Transverse colon (tissue), 4 donors: ENCODE data around the gene AGT. TPM values are rescaled to one million over a fixed set of nuclear protein-coding genes. Genes with fewer than 3 reads are reported as not detected.
A peak's percentile ranks its signal among the peaks of the same experiment; 100 is the strongest.

Experiments used
- DNase-seq: peaks from one replicate; pipeline ENCODE4 v3.0.0-alpha.2; 2019
- H3K27ac ChIP-seq, 4 donors: fragments of 200-600 bp; sonication (generic); 2 replicates each; pipeline ENCODE4 v1.5.1; 2016 to 2018; ENCODE audit warnings: inconsistent platforms in 4 of 4
- H3K27me3 ChIP-seq: fragments of 200-600 bp; sonication (generic); 2 replicates; pipeline ENCODE4 v1.5.1; 2017; ENCODE audit warnings: inconsistent platforms
- H3K36me3 ChIP-seq, 4 donors: fragments of 200-600 bp; sonication (generic); 2 replicates each; pipeline ENCODE4 v1.5.1; 2017 to 2019; ENCODE audit warnings: inconsistent platforms in 4 of 4
- H3K4me1 ChIP-seq, 4 donors: fragments of 200-600 bp; sonication (generic); 2 replicates each; pipeline ENCODE4 v1.5.1; 2017 to 2020; ENCODE audit warnings: inconsistent platforms in 4 of 4
- H3K4me3 ChIP-seq, 4 donors: fragments of 200-600 bp; sonication (generic); 1 replicate in 1 of 4; 2 replicates in 3 of 4; pipeline versions ENCODE4 v1.5.1 to v1.6.1; 2017 to 2019; ENCODE audit warnings: inconsistent platforms in 4 of 4
- H3K9me3 ChIP-seq, 2 donors: fragments of 200-600 bp; sonication (generic); 2 replicates each; pipeline ENCODE4 v1.5.1; 2017 to 2019; ENCODE audit warnings: inconsistent platforms in 2 of 2
- CTCF ChIP-seq, 5 experiments: fragments of 200-600 bp in 3 of 5; fragments of 450-650 bp in 2 of 5; sonication (generic) in 3 of 5; IDR thresholded peaks; 1 replicate in 2 of 5; 2 replicates in 3 of 5; pipeline ENCODE4 v1.5.1; 2016 to 2017; ENCODE audit warnings: antibody characterized with exemption in 5 of 5, inconsistent platforms in 3 of 5, mild to moderate bottlenecking in 2 of 5, moderate library complexity in 1 of 5
- EP300 ChIP-seq: sonication (generic); formaldehyde crosslinking; IDR thresholded peaks from one replicate; pipeline ENCODE4 v1.6.1; 2017; ENCODE audit warnings: antibody characterized with exemption, low read depth
- POLR2A ChIP-seq: fragments of 450-650 bp; IDR thresholded peaks from one replicate; pipeline ENCODE4 v1.6.1; 2016; ENCODE audit warnings: antibody characterized with exemption, mild to moderate bottlenecking, moderate library complexity
- POLR2AphosphoS5 ChIP-seq, 3 donors: sonication (generic); formaldehyde crosslinking; IDR thresholded peaks; one replicate each; pipeline ENCODE4 v1.6.1; 2016; ENCODE audit warnings: antibody characterized with exemption in 3 of 3
- WGBS, 2 donors: methylation state at CpG; one replicate each; pipeline ENCODE4 v1.1.5; 2018; ENCODE audit warnings: low coverage in 1 of 2; 5-methylcytosine and 5-hydroxymethylcytosine counted together
- in situ Hi-C, 4 donors: fragments of 200-750 bp; cut with MboI; loops; one replicate each; pipeline versions ENCODE4 v1.15.0 to v1.15.1; 2017; ENCODE audit warnings: low sequenced_read_pairs in 3 of 4, low pct_ligation_motif_present in 1 of 4, low pct_unique_long_range_greater_than_20kb in 1 of 4
- intact Hi-C: fragments of 100-400 bp; cut with DNase I; formaldehyde crosslinking; loops from one replicate; pipeline ENCODE4 v1.15.1; 2023; ENCODE audit warnings: low total_unique reads
- total RNA-seq, 4 donors: library from RNA; depleted of rRNA; stranded (reverse); fragments of >200 nt; gene quantifications; one replicate each; pipeline ENCODE4 v1.1.0, GENCODE V29; 2016

Gene AGT
- 1 to 10 TPM in 2 of 4 donors, under 1 TPM in 2; 0.60 to 1.7 (median 0.90) TPM for total RNA-seq

GRCh38 chr1:230713915-230714764, at the start of gene AGT:
TSS of gene AGT (minus strand) at chr1:230714122. CDS start at chr1:230710823, 3,299 bp downstream.
- Histone ChIP-seq H3K27ac (peak within 1 kb of the TSS in 1 of 4 donors; percentile 31), H3K4me1 (peaks cover 0 to 14% (median 10%) of the 10 kb centered on the region in 4 donors), H3K4me3 (no peak within 1 kb of the TSS), H3K36me3 (no peaks in the 10 kb centered on the region), H3K27me3 (no peaks in the 10 kb centered on the region), H3K9me3 (no peaks in the 10 kb centered on the region)
- WGBS, 2 donors, result 29% methylated on average over 18 of the region's 24 CpGs; no CpG with 5 or more reads in 1 of the 2 donors
- intact Hi-C loops (no loop called here), in situ Hi-C loops (no loop called here)
- DNase-seq, result peak; percentile 48
- no peak for TF ChIP-seq CTCF (IDR thresholded peaks at IDR 0.05)
- TF ChIP-seq POLR2A, result no peak
- TF ChIP-seq POLR2AphosphoS5 (IDR thresholded peaks at IDR 0.05), result peak in 1 of 3 donors; percentile 13
- TF ChIP-seq EP300, result no peak

DNA sequence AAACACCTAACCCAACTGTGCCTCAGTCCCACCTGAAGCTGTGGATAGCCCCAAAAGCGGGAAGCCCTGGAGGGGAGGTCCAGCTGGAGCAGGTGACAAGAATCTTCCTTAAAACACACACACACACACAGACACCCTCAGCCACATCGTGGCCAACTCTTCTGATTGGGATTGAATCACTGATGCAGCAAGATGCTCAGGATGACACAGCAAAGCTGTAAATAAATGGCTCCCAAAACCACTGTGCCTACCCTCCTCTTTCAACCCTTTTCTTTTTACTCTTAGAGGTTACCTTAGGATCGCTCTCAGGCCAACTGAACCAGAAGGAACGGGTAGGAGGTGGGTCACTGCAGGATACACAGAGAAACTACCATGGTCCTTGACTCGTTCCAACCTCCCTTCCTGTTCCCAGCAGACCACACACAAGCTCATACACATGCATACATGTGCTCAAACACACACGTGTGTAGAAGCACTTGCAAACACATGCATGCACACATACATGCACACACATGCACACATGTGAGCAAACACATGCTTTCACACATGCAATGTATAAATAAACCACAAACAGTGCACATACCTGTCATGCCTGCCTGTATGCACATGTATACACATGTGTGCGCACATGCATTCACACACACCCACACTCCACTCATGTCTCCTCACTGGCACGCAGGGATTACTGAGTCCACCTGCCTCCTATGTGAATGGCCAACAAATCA, 47.7 kb upstream of the AGT start:
- in situ Hi-C loops (loop anchor here in 1 of 4 donors (25.0 kb wide), 1 partner anchor 99 kb away; no protein-coding TSS in a partner anchor), intact Hi-C loops (no loop called here)
- no peak overlapping the region for H3K4me3 ChIP-seq
- H3K27ac ChIP-seq, result no peak overlapping the region
- no peaks in the 10 kb centered on the region for H3K27me3 ChIP-seq
- no peaks in the 10 kb centered on the region for H3K4me1 ChIP-seq
- DNase-seq, result no peak
- H3K36me3 ChIP-seq, result no peaks in the 10 kb centered on the region
- no peak for TF ChIP-seq POLR2AphosphoS5 (IDR thresholded peaks at IDR 0.05)
- no peak for TF ChIP-seq POLR2A
- TF ChIP-seq CTCF (IDR thresholded peaks at IDR 0.05), result no peak
- TF ChIP-seq EP300, result no peak
- H3K9me3 ChIP-seq, result no peaks in the 10 kb centered on the region
- WGBS, 2 donors, result 40 to 89% methylated on average over 1 to 8 of the region's 8 CpGs

DNA sequence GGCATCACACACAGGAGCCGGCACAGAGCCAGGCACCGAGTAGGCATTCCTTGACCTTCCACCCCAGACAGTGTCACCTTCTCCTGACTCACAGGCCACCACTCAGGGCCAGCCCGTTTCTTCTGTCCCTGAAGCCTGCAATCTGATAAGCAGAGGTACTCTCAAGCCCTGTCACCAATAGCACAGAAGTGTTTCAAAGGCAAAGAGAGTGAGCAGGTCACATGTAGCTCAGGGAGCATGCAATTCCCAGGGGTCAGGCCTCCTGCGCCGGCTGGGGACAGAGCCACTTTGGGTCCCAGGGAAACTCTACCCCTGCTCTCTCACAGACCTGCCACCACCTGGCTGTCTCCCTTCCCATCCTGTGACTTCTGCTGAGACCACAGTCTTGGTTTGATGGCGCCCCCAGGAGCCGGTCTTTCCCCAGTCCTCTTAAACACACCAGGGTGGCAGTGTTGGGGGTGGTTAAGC, 46.5 kb upstream of the AGT start:
- TF ChIP-seq EP300 (no peak), CTCF (IDR thresholded peaks at IDR 0.05) (no peak), POLR2A (no peak), POLR2AphosphoS5 (IDR thresholded peaks at IDR 0.05) (no peak)
- Histone ChIP-seq H3K27me3 (no peaks in the 10 kb centered on the region), H3K4me3 (no peak overlapping the region), H3K36me3 (no peaks in the 10 kb centered on the region), H3K4me1 (no peaks in the 10 kb centered on the region), H3K9me3 (no peaks in the 10 kb centered on the region), H3K27ac (no peak overlapping the region)
- 60 to 70% methylated on average over 1 to 7 of the region's 7 CpGs for WGBS, 2 donors
- in situ Hi-C loops (loop anchor here in 1 of 4 donors (25.0 kb wide), 1 partner anchor 98 kb away; no protein-coding TSS in a partner anchor), intact Hi-C loops (no loop called here)
- DNase-seq, result peak; percentile 28
